HAP-1 (cell line): ENCODE data around the gene RMC1.

Source experiments
- DNase-seq, 2 experiments: peaks; one replicate each; pipeline ENCODE4 v3.0.0-alpha.2; 2016 to 2020; ENCODE audit warnings: low spot score in 2 of 2
- H3K27me3 ChIP-seq: fragments of 250-450 bp; sonication (Bioruptor Pico); 2 replicates; pipeline ENCODE4 v1.5.1; 2020; ENCODE audit warnings: low read depth, mild to moderate bottlenecking, moderate library complexity
- H3K36me3 ChIP-seq: fragments of 250-450 bp; sonication (Bioruptor Pico); replicated peaks from 2 replicates; pipeline ENCODE4 v1.5.1; 2020; ENCODE audit warnings: mild to moderate bottlenecking
- H3K4me1 ChIP-seq: fragments of 250-450 bp; sonication (Bioruptor Pico); 2 replicates; pipeline ENCODE4 v1.5.1; 2020; ENCODE audit warnings: mild to moderate bottlenecking
- H3K4me3 ChIP-seq: fragments of 250-450 bp; sonication (Bioruptor Pico); 2 replicates; pipeline ENCODE4 v1.5.1; 2020; ENCODE audit warnings: mild to moderate bottlenecking, moderate library complexity
- H3K9me3 ChIP-seq: fragments of 250-450 bp; sonication (Bioruptor Pico); 2 replicates; pipeline ENCODE4 v1.5.1; 2020; ENCODE audit warnings: mild to moderate bottlenecking, moderate library complexity
- in situ Hi-C: fragments of 300-500 bp; cut with MboI; formaldehyde crosslinking; loops from 3 replicates; pipeline ENCODE4 v1.14.3; 2020; ENCODE audit warnings: low sequenced_read_pairs, inconsistent platforms, mixed read lengths

The RMC1 gene

GRCh38 chr18:23503038-23503962 lies at the start of gene RMC1:
TSS of gene RMC1 (plus strand) at chr18:23503511. CDS start at chr18:23503619, 108 bp downstream.
- Histone ChIP-seq H3K4me3 (peak within 1 kb of the TSS; percentile 52), H3K4me1 (peaks cover 13% of the 10 kb centered on the region), H3K36me3 (peaks cover 11% of the 10 kb centered on the region), H3K9me3 (no peaks in the 10 kb centered on the region), H3K27me3 (no peaks in the 10 kb centered on the region)
- DNase-seq = peak; percentile 86 to 98
- in situ Hi-C loops = loop anchor here (25.0 kb wide), 1 partner anchor 609 kb away; no protein-coding TSS in a partner anchor

GRCh38 chr18:23453680-23454058 lies 49.6 kb upstream of the RMC1 start:
- in situ Hi-C loops = no loop called here
- peaks cover 11% of the 10 kb centered on the region for H3K4me1 ChIP-seq
- no peak for DNase-seq

DNA sequence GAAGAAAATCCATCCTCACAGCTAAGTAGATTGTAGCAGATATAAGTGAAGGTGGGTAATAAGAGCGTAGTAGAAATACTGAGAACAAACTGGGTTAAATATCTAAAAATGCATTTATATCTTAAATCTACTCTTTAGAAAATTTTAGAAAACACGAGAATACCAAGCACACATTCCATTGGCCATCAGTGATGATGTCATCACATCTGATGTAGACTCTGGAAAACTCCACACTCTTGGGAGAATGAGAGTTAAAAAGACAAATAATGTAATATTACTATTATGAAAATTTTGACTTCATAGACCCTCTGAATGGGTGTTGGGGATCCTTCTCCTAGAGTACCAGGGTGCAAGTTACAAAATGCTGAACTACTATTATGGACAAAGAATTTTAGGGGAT lies 46.5 kb upstream of the RMC1 start:
- Histone ChIP-seq H3K4me3 (no peak overlapping the region), H3K4me1 (peaks cover 11% of the 10 kb centered on the region), H3K36me3 (0 out of 2 replicates have a peak, but pooled peaks cover 6% of the 10 kb centered on the region), H3K27me3 (no peaks in the 10 kb centered on the region), H3K9me3 (no peaks in the 10 kb centered on the region)
- in situ Hi-C loops = no loop called here
- DNase-seq = no peak

More at GRCh38 chr18:23453680-23454058, 49.6 kb upstream of the RMC1 start:
- Histone ChIP-seq H3K9me3 (no peaks in the 10 kb centered on the region), H3K4me3 (peak overlapping the region; percentile 85), H3K27me3 (no peaks in the 10 kb centered on the region), H3K36me3 (0 out of 2 replicates have a peak, but pooled peaks cover 6% of the 10 kb centered on the region)

GRCh38 chr18:23458830-23459529 lies 44.3 kb upstream of the RMC1 start:
- DNase-seq = no peak
- H3K36me3 ChIP-seq = peaks cover 22% of the 10 kb centered on the region
- in situ Hi-C loops = no loop called here
- H3K9me3 ChIP-seq = no peaks in the 10 kb centered on the region
- no peak overlapping the region for H3K4me3 ChIP-seq
- no peaks in the 10 kb centered on the region for H3K27me3 ChIP-seq
- H3K4me1 ChIP-seq = peaks cover 7% of the 10 kb centered on the region

DNA sequence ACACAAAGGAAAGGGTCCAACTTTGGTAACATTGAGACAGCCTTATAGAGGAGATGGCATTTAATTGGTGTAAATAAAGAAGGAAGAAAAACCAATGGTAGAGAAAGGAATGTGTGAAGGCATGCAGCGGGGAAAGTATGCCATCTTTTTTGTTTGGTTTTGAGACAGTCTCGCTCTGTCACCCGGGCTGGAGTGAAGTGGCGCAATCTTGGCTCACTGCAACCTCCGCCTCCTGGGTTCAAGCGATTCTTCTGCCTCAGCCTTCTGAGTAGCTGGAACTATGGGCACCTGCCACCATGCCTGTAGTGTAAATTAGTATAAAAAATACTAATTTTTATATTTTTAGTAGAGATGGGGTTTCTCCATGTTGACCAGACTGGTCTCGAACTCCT lies 43.8 kb upstream of the RMC1 start:
- Histone ChIP-seq H3K27me3 (no peaks in the 10 kb centered on the region), H3K36me3 (peaks cover 28% of the 10 kb centered on the region), H3K9me3 (no peaks in the 10 kb centered on the region), H3K4me3 (no peak overlapping the region), H3K4me1 (peaks cover 3% of the 10 kb centered on the region)
- in situ Hi-C loops = no loop called here
- no peak for DNase-seq

- Histone ChIP-seq H3K36me3 (peaks cover 38% of the 10 kb centered on the region), H3K27me3 (no peaks in the 10 kb centered on the region), H3K4me3 (no peak overlapping the region), H3K9me3 (no peaks in the 10 kb centered on the region), H3K4me1 (no peaks in the 10 kb centered on the region; the same call in 1 of the 2 replicates)
- DNase-seq = no peak
- in situ Hi-C loops = no loop called here
Measured at GRCh38 chr18:23460285-23461273, 42.7 kb upstream of the RMC1 start.

GRCh38 chr18:23462876-23463275 lies 40.4 kb upstream of the RMC1 start:
- Histone ChIP-seq H3K4me1 (no peaks in the 10 kb centered on the region), H3K36me3 (peaks cover 52% of the 10 kb centered on the region), H3K9me3 (no peaks in the 10 kb centered on the region), H3K4me3 (no peak overlapping the region), H3K27me3 (no peaks in the 10 kb centered on the region)
- in situ Hi-C loops = no loop called here
- no peak for DNase-seq

GRCh38 chr18:23468753-23469459 lies 34.4 kb upstream of the RMC1 start:
- Histone ChIP-seq H3K27me3 (no peaks in the 10 kb centered on the region), H3K4me1 (no peaks in the 10 kb centered on the region), H3K9me3 (no peaks in the 10 kb centered on the region), H3K36me3 (peaks cover 77% of the 10 kb centered on the region), H3K4me3 (no peak overlapping the region)
- DNase-seq = no peak
- in situ Hi-C loops = no loop called here

- DNase-seq = no peak
- no peaks in the 10 kb centered on the region for H3K4me1 ChIP-seq
- H3K36me3 ChIP-seq = peaks cover 73% of the 10 kb centered on the region
- H3K27me3 ChIP-seq = no peaks in the 10 kb centered on the region
- no peak overlapping the region for H3K4me3 ChIP-seq
- H3K9me3 ChIP-seq = no peaks in the 10 kb centered on the region
- in situ Hi-C loops = no loop called here
Measured at GRCh38 chr18:23470620-23471387, 32.5 kb upstream of the RMC1 start.

- Histone ChIP-seq H3K27me3 (no peaks in the 10 kb centered on the region), H3K4me3 (no peak overlapping the region), H3K36me3 (peaks cover 76% of the 10 kb centered on the region), H3K9me3 (no peaks in the 10 kb centered on the region), H3K4me1 (no peaks in the 10 kb centered on the region)
- no peak for DNase-seq
- in situ Hi-C loops = no loop called here
Measured at GRCh38 chr18:23471486-23471885, 31.8 kb upstream of the RMC1 start.

DNA sequence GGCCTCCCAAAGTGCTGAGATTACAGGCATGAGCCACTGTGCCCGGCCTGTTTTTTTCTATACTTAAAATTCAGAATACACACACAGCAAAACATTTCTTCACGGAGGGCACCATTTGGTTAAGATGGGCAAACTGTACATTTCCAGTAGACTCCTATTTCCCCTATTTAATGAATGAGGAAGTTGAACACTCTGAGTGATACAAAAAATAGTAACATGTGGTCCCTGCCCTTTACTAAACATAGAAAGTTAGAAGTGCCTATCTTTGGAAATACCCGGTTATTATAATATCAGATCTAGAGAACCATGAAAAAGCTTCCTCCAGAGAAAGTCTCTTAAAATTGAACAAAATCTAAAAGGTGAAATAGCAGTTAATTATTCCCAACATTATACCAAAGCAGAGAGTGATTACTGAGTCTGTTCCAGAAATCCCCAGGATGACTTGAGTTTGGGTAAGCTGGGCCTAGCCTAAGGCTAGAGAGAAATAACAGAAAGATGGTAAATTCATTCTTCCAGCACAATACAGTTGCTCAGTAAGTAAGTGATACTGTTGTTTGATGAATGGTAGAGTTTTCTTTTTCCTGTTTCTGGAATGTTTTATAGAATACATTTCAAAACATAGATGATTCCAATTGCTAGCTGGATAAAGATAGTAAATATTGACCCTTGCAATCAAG lies 23.3 kb upstream of the RMC1 start:
- peaks cover 57% of the 10 kb centered on the region for H3K36me3 ChIP-seq
- no peaks in the 10 kb centered on the region for H3K27me3 ChIP-seq
- H3K9me3 ChIP-seq = no peaks in the 10 kb centered on the region
- H3K4me1 ChIP-seq = no peaks in the 10 kb centered on the region
- no peak overlapping the region for H3K4me3 ChIP-seq
- no peak for DNase-seq
- in situ Hi-C loops = no loop called here
